Measurements from ENCODE around the gene SGSM1. TPM values are rescaled to one million over a fixed set of nuclear protein-coding genes. Genes with fewer than 3 reads are reported as not detected.

Gene SGSM1
- total RNA-seq, 4 donors from 2014 or later: 1.2 to 2.2 (median 1.6) TPM

DNA sequence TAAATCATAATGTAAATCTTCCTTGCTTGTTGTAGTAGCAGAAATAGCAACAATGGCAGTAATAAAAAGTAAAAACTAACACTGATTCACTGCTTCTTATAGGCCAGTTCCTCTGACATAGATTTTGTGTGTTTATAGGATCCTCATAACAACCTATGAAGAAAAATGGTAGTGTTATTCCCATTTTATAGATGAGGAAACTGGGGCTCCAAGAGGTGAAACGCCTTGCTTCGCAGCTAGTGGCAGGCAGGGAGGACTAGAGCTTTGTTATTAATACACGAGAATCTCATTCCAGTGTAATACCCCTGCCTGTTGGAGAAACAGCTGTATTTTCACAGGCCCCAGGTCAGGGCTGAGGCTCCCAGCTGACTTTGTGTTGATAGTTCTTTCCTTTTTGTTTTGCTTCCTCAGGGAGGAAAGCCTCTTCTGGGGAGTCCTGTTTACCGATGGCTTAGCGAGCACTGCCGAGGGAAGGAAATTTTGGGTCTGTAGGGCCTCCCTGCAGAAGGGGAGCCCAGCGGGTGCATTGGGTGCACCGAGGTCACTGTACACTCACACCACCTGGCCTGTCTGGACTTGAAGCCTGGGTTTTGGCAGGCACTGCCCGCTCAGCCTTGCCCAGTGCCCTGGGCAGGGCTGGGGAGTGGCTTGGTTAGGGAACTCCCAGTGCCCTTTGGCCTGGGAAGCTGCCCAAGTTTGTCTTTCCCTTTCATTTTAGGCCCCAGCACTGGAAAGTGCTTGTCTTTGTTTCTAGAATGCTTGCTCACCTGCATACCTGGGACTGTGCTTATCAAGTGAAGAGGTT, 160.0 kb downstream of the SGSM1 start:
- intact Hi-C loops (cut with DNase I): no loop called here
- H3K4me1 ChIP-seq: peaks cover 32 to 53% (median 39%) of the 10 kb centered on the region in 4 donors
- no peak for DNase-seq (ENCODE audit: extremely low spot score)
- H3K9me3 ChIP-seq: no peaks in the 10 kb centered on the region
- H3K4me3 ChIP-seq: no peak overlapping the region
- 72% methylated on average over 9 of the region's 9 CpGs for WGBS
- TF ChIP-seq EP300 (IDR thresholded peaks at IDR 0.05) (no peak), POLR2AphosphoS5 (IDR thresholded peaks at IDR 0.05) (peak in 1 of 2 donors; percentile 17)
- H3K36me3 ChIP-seq: no peaks in the 10 kb centered on the region
- H3K27ac ChIP-seq (replicated peaks in 1 of 4): peak overlapping the region in 3 of 4 donors; percentile 14 to 42 (median 37)
- no peaks in the 10 kb centered on the region for H3K27me3 ChIP-seq

DNA sequence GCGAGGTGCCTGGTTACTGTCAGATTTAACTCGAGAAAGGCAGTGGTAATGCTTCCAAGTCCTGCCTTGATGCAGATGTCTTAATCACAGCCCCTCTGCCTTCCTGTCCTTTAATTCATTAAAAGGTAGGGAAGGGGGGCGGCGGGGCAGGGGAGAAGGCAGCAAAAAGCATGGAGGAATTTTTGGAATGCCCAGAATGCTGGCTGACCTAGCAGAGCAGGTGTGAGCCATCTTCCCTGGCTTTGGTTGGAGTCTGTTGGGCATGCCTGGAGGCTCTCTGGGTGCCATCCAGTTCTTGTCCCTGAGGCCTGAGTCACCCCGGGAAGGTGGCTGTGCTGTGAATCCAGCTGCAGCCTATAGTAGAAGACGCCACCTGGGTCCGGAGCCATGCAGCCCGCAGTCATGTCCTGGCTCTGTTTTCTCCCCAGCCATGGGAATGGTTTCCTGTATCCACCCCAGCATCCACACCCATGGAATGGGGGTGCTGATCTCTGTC, 162.1 kb downstream of the SGSM1 start:
- no peaks in the 10 kb centered on the region for H3K27me3 ChIP-seq
- TF ChIP-seq, protein P1, sequence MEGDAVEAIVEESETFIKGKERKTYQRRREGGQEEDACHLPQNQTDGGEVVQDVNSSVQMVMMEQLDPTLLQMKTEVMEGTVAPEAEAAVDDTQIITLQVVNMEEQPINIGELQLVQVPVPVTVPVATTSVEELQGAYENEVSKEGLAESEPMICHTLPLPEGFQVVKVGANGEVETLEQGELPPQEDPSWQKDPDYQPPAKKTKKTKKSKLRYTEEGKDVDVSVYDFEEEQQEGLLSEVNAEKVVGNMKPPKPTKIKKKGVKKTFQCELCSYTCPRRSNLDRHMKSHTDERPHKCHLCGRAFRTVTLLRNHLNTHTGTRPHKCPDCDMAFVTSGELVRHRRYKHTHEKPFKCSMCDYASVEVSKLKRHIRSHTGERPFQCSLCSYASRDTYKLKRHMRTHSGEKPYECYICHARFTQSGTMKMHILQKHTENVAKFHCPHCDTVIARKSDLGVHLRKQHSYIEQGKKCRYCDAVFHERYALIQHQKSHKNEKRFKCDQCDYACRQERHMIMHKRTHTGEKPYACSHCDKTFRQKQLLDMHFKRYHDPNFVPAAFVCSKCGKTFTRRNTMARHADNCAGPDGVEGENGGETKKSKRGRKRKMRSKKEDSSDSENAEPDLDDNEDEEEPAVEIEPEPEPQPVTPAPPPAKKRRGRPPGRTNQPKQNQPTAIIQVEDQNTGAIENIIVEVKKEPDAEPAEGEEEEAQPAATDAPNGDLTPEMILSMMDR (IDR thresholded peaks at IDR 0.05): no peak
- TF ChIP-seq POLR2AphosphoS5 (IDR thresholded peaks at IDR 0.05): no peak
- TF ChIP-seq POLR2A (IDR thresholded peaks at IDR 0.05; ENCODE audit: low read depth): no peak
- TF ChIP-seq EP300 (IDR thresholded peaks at IDR 0.05): no peak
- DNase-seq (ENCODE audit: extremely low spot score): no peak
- H3K4me3 ChIP-seq: no peak overlapping the region
- H3K27ac ChIP-seq (replicated peaks in 1 of 4): peak overlapping the region in 1 of 4 donors; percentile 18
- peaks cover 32 to 47% (median 39%) of the 10 kb centered on the region in 4 donors for H3K4me1 ChIP-seq
- WGBS: 66% methylated on average over 8 of the region's 8 CpGs
- intact Hi-C loops (cut with DNase I): no loop called here
- H3K36me3 ChIP-seq: no peaks in the 10 kb centered on the region
- H3K9me3 ChIP-seq: no peaks in the 10 kb centered on the region

- DNase-seq (ENCODE audit: extremely low spot score): no peak
- Histone ChIP-seq H3K36me3 (no peaks in the 10 kb centered on the region), H3K9me3 (no peaks in the 10 kb centered on the region), H3K27ac (replicated peaks in 1 of 4) (peak overlapping the region; percentile 3 to 66 (median 38)), H3K4me3 (no peak overlapping the region), H3K4me1 (peaks cover 23 to 45% (median 33%) of the 10 kb centered on the region in 4 donors), H3K27me3 (no peaks in the 10 kb centered on the region)
- TF ChIP-seq POLR2AphosphoS5 (IDR thresholded peaks at IDR 0.05) (peak; percentile 7 to 40), POLR2A (IDR thresholded peaks at IDR 0.05; ENCODE audit: low read depth) (no peak)
- intact Hi-C loops (cut with DNase I): no loop called here
- WGBS: 47% methylated on average over 12 of the region's 12 CpGs
Measured at GRCh38 chr22:24969560-24970301, 163.7 kb downstream of the SGSM1 start.

DNA sequence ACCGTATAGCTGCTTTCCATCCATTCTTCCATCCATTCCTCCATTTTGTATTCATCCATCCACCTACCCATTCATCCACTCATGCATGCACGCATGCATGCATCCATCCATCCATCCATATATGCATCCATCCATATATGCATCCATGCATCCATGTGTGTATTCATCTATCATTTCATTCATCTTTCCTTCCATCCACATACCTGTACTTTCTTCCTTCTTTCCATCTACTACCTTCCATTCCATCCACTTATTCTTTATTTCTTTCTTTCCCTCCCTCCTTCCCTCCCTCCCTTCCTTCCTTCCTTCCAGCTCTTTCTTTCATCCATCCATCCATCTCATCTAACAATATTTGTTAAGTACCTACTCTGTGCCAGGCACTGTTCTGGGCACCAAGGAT, 166.4 kb downstream of the SGSM1 start:
- DNase-seq (ENCODE audit: extremely low spot score): no peak
- no peaks in the 10 kb centered on the region for H3K9me3 ChIP-seq
- peaks cover 30 to 50% (median 47%) of the 10 kb centered on the region in 4 donors for H3K4me1 ChIP-seq
- no peak overlapping the region for H3K27ac ChIP-seq (replicated peaks in 1 of 4)
- TF ChIP-seq, protein P1 (IDR thresholded peaks at IDR 0.05): no peak
- no peak for TF ChIP-seq POLR2A (IDR thresholded peaks at IDR 0.05; ENCODE audit: low read depth)
- no peak for TF ChIP-seq EP300 (IDR thresholded peaks at IDR 0.05)
- TF ChIP-seq POLR2AphosphoS5 (IDR thresholded peaks at IDR 0.05): no peak
- no peaks in the 10 kb centered on the region for H3K27me3 ChIP-seq
- intact Hi-C loops (cut with DNase I): no loop called here
- WGBS: 95% methylated on average over 2 of the region's 2 CpGs
- no peak overlapping the region for H3K4me3 ChIP-seq
- no peaks in the 10 kb centered on the region for H3K36me3 ChIP-seq

GRCh38 chr22:24973872-24974271, 167.9 kb downstream of the SGSM1 start:
- WGBS: 80% methylated on average over 6 of the region's 6 CpGs
- Histone ChIP-seq H3K9me3 (no peaks in the 10 kb centered on the region), H3K36me3 (no peaks in the 10 kb centered on the region), H3K4me3 (no peak overlapping the region), H3K4me1 (peaks cover 32 to 51% (median 48%) of the 10 kb centered on the region in 4 donors), H3K27me3 (no peaks in the 10 kb centered on the region), H3K27ac (replicated peaks in 1 of 4) (no peak overlapping the region)
- TF ChIP-seq EP300 (IDR thresholded peaks at IDR 0.05): no peak
- TF ChIP-seq, protein P1 (IDR thresholded peaks at IDR 0.05): no peak
- TF ChIP-seq POLR2A (IDR thresholded peaks at IDR 0.05; ENCODE audit: low read depth): no peak
- no peak for TF ChIP-seq POLR2AphosphoS5 (IDR thresholded peaks at IDR 0.05)
- intact Hi-C loops (cut with DNase I): no loop called here
- no peak for DNase-seq (ENCODE audit: extremely low spot score)
